ENCODE measurements around the gene KANK3.
"Not testable (repeated sequence)": the region's sequence is repeated elsewhere in the genome, so short reads cannot be mapped to it uniquely, and the experiment has no call there.

The KANK3 gene

DNA sequence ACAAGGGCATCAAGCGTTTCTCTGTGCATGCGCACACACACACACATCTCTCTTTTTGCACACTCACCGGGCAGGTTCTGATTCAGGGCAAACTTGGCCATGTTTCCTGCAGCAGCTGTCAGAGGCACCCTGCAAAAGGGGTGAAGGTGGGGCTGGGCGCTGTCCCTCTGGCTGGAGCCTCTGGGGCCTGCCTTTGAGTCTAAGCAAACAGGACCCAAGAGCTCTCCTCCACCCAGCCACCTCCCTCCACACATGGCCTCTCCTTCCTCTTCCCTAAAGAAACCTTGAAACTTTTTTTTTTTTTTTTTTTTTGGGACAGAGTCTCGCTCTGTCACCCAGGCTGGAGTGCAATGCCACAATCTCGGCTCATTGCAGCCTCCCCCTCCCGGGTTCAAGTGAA lies 5.3 kb downstream of the KANK3 start:
- no peak for DNase-seq (ENCODE audit: low read depth)

DNA sequence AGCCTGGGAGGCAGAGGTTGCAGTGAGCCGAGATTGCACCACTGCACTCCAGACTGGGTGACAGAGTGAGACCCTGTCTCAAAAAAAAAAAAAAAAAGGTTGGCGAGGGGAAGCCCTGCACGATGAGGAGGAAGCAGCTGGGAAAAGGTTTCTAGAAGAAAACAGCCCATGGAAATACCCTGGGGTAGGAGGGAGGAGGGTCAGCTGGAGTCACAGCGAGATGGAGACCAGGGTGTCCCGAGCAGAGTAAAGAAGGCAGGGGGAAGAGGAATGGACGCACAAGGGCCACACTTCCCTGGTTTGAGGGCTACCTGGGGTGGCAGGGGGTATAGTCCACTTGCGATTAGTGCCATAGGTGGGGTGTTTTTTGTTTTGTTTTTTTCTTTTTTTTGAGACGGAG lies 6.4 kb downstream of the KANK3 start:
- DNase-seq (ENCODE audit: low read depth), result no peak

DNA sequence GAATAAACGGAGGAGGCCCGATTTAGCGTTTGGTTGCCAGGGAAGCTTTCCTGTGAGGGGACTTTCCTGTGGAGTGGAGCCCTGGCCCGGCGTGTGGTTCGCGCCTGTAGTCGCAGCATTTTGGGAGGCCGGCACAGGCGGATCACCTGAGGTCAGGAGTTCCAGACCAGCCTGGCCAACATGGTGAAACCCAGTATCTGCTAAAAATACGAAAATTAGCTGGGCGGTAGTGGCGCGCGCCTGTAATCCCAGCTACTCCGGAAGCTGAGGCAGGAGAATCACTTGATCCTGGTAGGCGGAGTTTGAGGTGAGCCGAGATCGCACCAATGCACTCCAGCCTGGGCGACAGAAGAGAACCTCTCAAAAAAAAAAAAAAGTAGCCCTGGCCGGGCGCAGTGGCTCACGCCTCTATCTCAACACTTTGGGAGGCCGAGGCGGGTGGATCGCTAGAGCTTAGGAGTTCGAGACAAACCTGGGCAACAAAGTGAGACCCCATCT lies 6.9 kb downstream of the KANK3 start:
- no peak for DNase-seq (ENCODE audit: low read depth)

DNA sequence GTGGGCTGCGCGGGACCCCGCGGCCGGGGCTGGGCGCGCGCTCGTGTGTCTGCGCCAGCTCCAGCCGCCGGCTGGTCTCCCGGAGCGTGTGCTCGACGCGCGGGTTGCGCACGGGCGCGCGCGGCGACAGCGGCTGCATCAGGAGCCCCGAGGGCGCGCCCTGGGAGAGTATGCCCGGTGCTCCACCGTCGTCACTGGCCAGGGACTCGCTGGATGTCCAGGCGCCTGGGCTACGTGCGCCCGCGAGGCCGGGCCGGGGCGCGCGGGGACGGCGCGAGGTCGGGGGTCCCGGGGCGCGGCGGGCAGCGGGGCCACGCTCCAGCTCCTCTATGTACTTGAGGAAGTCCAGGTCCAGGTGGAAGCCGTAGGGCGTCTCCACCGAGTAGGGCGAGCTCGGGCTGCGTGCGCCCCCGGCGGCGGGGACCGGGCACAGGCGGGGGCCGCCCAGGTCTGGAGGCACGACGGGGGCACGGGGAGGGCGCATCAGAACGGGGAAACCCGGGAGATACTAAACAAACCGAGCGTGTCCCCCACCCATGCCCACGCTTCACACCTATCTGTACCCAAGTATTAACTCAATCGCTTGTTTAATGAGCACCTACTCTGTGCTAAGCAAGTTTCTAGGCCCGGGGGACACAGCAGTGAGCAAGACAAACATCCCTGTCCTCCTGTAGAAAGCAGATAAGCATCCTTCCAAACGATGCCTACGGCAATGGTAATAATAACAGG lies 7.6 kb downstream of the KANK3 start:
- no peak for DNase-seq (ENCODE audit: low read depth)

DNA sequence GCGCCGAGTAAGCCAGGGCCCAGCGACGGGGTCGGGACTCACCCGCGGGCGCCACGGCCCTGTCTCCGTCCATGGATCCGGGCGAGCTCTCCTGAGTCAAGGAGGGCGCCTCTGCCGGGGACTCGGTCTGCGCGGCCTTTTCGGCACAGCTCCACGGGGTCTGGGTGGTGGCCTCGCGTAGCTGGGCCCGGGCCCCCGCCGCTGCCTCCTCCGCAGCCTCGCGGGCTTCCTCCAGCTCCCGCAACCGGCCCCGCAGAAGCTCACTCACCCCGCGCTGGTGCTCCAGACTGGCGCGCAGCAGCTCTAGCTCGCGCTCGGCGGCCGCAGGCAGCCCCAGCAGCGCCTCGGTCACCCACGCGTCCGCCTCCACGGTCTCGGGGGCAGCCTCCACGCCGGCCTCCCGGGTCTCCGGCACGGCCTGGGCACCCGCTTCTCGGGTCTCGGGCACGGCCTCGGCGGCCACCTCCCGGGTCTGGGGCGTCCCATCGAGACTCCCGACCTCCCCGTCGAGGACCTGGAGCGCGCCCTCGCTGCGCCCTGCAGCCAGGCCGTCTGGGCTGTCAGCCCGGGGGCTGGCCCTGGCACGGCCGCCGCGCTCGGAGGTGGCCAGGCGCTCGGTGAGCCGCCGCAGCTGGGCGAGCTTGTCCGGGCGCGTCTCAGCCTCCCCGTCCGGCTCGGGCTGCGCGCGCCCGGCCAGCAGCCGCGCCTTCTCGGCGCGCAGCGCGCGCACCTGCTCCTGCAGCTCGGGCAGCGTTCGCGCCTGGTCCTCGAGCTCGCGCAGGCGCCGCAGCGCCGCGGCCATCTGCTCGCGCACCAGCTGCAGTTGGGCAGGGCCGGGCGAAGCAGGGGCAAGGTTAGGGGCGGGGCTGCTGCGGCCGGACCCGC lies 8.4 kb downstream of the KANK3 start:
- DNase-seq (ENCODE audit: low read depth), result peak; percentile 82

DNA sequence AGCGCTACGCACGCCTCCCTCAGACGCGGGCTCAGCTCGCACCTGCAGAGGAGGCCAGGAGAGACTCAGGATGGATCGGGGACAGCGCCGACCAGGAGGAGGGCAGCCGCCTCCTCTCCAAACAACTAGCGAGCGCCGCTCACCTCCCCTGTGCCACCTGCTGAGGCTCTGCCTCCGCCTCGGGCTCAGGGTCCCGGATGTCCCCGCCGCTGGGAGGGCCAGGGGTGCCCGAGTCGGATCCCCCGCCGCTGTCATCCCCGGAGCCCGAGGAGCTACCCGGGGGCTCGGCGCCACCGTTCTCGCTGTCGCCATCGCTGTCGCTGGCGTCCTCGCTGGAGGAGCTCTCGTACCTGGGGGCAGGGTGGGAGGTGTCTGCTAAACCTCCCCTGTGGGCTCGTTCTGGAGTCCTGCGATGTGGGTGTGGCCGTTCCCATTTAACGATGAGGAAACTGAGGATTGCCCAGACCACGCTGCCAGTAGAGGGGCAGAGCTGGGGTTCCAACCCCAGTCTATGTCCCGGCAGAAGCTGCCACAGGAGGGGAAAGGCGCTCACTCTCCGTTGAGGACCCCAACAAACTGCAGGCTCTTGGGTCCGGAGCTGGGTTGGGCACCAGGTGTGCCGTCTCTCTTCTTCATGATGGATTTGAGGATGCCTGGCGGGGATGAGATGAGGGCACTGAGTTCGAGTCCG lies 9.2 kb downstream of the KANK3 start:
- DNase-seq (ENCODE audit: low read depth), result no peak

DNA sequence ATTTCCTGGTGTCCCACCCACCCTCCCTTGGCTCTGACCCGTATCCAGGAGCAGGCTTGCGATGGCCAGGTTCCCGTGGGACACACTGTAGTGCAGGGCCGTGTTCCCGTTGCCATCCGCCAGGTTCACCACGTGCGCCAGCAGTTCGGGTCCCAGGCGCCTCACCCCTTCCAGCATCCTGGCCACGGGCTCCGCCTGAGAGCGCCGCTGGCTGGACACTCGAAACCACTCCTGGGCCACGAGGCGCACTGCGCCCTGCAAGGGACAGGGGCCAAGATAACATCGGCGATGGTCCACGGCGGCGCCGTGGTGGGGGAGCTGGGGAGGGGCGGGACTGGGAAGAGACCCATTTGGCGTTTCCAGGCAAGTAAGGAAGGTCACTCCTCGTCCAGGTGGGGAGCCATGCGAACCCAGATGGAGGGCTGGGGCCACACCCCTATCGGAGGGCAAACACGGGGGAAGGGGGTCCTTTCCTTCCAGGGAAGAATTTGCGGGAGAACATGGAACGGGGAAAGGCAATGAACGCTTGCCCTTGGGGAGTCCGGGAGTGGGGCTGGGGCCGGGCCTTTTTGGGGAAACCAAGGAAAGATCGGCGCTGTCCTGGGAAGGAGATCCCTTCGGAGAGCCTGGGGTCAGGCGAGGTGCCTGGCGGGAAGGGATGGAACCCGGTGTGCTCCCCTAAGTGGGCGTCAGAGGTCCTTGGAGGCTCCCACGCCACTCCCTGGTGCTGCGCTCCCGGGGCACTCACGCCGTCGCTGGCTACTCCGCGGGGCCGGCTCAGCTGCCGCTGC lies 9.9 kb downstream of the KANK3 start:
- DNase-seq (ENCODE audit: low read depth), result no peak

DNA sequence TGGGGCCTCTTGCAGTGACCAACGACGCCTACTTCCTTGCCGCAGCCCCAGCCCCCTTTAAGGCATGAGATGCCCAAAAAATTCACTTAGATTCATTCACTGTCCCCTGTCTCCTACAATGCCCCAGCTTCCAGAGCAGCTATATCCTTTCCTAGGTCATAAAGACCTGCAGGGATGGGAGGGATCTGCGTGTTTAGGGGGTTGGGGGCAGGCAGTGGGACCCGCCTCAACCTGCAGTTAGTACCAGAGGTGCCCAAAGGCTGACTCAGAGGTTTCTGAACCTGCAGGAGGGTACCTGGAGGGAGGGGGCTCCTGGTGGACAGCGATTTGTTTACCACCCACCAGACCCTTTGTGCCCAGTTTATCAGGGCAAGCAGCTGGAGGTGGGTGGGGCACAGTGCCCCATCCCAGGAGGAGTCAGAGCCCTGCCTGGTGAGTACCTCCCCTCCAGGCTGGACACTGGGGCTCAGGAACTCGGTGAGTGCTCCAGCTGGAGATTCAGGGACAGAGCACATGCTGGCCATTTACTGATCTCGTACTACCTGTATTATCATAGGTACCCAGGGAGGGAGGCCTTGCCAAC lies 11.7 kb downstream of the KANK3 start:
- no peak for DNase-seq (ENCODE audit: low read depth)

DNA sequence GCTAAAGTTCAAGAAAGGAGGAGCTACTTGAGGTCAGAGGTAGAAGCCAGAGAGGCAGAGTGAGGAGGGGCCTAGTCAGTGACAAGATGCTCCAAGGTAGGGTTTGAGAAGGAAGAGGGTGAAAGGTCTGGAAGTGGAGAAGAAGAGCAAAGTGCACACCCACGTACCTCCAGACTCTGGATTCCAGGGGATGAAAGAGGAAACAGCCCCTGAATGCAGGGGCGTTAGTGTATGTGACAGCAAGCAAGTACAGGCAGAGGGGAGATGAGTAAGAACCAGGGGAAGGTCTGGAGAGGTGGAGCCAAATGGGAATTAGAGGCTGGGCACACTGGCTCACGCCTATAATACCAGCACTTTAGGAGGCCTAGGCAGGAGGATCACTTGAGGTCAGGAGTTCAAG lies 13.1 kb downstream of the KANK3 start:
- DNase-seq (ENCODE audit: low read depth), result no peak

DNA sequence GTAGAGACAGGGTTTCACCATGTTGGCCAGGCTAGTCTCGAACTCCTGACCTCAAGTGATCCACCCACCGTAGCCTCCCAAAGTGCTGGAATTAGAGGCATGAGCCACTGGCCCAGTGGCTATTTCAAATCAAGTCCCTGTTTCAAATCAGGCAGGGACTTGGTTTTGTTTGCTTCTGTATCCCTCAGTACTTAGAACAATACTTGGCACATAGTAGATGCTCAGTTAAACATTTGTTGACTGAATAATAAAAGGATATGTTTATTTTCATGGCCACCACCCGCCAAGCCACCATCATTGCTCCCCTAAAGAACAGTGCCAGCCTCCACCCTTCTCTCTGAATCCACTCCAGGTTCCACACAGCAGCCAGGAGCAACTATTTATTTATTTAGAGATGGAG lies 17.6 kb downstream of the KANK3 start:
- DNase-seq (ENCODE audit: low read depth), result no peak

DNA sequence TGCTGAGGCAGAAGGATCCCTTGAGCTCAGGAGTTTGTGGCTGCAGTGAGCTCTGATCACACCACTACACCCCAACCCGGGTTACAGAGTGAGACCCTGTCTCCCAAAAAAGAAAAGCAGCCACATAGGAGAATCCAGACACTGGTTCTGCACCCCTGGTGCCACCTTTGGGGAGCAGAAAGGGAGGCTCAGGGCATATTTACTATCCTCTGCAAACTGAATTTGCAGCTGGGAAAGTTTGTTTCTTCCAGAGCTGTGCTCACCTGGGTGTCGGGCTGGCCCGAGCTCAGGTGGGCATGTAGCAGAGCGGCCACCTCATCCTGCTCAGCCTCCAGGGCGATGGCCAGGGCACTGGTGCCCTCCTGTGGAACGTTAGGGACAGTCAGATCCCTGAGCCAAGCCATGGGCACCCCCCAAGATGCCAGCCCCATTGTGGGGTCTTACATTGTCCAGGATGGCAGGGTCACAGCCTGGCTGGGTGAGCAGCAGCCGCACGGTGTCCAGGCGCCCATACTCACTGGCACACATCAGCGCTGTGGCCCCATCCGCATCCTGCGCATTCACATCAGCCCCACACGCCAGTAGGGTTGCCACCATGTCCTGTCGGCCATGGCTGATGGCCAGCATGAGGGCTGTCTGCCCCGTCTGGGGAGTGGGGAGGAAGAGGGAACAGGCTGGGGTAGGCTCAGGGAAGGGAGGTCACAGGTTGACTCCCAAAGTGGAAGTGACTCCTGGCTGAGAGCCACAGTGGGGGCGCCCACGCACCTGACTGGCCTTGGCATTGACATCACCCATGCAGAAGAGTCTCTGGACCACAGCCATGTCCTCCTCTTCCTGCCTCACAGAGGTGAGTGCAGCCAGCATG lies 18.6 kb downstream of the KANK3 start:
- no peak for DNase-seq (ENCODE audit: low read depth)

DNA sequence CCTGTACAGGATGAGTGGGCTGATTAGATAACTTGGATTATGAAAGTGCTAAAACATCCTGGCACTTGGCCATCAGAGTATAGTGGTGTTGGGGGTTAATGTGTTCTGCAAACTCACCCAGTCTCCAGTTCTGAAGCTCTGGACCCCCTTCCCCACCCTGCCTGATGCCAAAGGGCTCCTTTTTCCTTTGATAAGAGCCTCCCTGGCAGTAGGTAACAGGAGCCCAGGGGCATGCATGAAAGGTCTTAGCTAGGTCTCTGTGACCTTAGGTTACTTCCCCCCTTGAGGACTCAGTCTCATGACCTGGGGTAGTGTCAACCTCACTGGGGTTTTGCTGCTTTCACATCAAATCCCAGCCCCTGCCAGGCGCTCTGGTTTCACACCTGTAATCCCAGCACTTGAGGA lies 19.3 kb downstream of the KANK3 start:
- no peak for DNase-seq (ENCODE audit: low read depth)

DNA sequence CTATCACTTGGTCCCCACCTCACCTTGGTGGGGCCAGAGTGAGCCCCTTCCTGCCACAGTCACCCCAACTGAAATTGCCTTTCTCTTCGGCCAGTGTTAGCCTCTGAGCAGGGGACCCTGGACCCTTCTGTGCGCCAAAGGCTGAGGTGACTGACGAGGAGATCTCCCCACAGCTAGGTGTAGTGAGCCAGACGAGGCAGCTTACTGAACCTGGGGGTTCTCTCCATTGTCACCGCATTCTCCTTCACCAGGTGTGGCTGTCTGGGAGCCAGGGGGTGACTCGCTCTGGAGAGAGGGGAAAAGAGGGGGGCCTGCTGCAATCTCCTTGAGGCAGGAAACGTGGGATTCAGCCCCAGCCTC lies 20.4 kb downstream of the KANK3 start:
- no peak for DNase-seq (ENCODE audit: low read depth)

DNA sequence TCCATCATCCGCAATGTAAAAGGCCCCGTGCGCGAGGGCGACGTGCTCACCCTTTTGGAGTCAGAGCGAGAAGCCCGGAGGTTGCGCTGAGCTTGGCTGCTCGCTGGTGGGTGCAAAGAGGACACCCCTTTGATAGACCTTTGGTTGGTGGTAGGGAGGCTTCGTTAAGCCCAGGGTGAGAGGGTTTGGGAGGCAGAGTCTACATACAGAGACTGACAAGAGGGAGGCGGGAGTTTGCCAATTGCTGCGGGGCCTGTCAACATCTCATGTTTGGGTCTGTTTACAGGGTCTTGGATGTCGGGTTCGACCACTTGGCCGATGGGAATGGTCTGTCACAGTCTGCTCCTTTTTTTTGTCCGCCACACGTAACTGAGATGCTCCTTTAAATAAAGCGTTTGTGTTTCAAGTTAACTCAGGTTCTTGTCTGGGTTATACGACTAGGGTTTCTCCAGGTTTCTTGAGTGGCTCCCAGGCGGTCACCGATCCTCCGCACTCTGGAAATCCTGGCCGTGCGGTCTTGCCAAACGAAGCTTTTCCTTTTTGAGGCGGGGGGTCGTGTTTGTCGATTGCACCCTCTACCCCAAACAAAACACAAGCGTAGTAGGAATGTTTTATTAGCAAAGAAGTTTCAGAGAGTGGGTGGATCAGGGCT lies 20.9 kb downstream of the KANK3 start:
- no peak for DNase-seq (ENCODE audit: low read depth)

DNA sequence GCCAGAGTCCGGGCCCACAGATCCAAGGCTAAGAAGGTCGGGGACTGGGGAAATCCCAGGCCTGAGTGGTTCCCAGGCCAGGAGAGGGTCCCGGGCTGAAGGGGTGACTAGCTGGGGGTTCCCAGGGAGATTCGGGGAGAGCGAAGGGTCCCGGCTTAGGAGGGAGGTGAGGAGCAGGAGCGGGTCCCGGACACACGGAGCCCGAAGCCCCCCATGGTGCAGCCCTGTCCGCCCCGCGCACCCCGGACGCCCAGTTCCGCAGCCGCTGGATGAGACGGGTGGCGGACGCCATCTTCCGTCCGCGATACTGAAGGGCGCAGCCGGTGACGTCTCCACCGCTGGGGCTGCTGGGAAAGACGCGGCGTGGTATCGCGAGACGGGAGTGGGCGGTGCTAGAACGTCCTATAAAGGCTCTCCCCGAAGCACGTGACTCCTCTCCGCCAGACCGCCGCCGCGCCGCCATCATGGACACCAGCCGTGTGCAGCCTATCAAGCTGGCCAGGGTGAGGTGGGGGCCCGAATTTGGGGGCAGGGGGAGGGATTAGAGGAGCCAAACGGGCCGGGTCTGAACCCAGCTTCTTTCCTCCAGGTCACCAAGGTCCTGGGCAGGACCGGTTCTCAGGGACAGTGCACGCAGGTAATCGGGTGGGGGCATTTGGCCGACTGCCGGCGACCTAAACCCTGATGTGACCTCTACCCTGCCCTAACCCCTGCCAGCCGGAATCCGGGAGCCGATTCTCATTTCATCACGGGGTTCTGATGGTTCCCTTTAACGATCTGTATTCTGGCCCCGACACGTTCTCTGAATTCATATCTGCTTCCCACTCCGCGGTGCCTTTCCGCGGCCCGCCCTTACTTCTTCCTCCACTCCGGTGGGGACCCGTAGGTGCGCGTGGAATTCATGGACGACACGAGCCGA lies 21.7 kb downstream of the KANK3 start, which contains the start of the genes NDUFA7 and RPS28:
TSS of gene NDUFA7 (minus strand) at position 309 of the 919 bp plus-strand sequence. CDS start at position 292, 17 bp downstream.
TSS of gene RPS28 (plus strand) at position 430 of the 919 bp plus-strand sequence. CDS start at position 465, 35 bp downstream.
- DNase-seq (ENCODE audit: low read depth), result peak; percentile 93

DNA sequence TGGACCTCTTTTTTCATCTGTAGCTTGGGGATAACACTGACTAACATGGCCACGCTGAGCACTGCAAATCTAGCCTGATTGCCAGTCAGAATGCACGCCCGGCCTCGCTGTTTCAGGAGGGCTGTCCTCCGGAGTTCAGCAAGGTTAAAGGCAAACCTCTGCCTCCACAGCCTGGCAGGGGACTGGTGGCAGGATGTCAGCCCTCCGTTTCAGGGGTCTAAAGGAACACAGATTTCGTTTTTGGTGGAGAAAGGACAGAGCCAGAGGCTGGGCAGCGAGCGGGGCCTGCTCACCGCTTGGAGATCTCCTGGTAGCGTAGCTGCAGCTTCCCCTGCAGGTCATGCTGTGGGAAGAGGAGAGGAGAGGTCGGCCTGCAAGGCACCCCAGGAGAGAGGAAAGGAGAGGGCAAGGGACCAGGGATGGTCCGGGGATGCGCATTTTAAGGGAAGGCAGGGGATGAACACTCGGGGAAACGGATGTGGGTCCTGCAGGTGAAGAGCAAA lies 22.4 kb downstream of the KANK3 start:
- no peak for DNase-seq (ENCODE audit: low read depth)

DNA sequence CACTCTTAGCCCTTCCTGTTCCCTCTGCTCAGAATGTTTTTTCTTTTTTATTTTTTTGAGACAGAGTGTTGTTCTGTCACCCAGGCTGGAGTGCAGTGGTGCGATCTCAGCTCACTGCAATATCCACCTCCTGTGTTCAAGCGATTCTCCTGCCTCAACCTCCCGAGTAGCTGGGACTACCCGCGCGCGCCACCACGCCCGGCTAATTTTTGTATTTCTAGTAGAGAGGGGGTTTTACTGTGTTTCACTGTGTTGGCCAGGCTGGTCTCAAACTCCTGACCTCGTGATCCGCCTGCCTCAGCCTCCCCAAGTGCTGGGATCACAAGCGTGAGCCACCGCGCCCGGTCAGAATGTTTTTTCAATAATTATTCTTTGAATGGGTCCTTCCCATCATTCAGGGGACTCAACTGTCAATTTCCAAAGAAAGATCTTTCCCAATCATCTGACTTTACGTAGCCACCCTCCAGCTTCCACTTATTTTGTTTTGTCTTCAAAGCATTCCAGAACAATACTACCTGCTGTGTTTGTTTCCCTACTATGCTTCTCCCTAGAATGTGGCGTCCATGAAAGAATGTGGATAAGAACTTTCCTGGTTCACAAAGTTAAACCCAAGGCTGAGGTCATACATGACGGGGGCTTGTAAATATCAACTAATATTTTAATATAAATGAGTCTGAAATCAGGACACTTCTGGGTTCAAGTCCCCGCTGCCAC lies 23.1 kb downstream of the KANK3 start:
- no peak for DNase-seq (ENCODE audit: low read depth)

DNA sequence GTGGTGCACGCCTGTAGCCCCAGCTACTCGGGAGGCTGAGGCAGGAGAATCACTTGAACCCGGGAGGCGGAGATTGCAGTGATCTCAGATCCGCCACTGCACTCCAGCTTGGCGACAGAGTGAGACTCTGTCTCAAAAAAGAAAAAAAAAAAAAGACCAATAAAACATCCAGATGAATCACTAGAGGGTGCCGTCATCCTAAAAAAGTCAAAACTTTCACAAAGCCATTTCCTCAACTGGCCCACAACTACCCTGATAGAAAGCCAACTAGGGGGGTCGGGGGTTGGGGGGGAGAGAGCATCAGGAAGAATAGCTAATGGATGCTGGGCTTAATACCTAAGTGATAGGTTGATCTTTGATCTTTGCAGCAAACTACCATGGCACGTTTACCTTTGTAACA lies 24.2 kb downstream of the KANK3 start:
- not testable (repeated sequence) for DNase-seq (ENCODE audit: low read depth)
